Measurements from ENCODE around the gene VEZT.

The VEZT gene

DNA sequence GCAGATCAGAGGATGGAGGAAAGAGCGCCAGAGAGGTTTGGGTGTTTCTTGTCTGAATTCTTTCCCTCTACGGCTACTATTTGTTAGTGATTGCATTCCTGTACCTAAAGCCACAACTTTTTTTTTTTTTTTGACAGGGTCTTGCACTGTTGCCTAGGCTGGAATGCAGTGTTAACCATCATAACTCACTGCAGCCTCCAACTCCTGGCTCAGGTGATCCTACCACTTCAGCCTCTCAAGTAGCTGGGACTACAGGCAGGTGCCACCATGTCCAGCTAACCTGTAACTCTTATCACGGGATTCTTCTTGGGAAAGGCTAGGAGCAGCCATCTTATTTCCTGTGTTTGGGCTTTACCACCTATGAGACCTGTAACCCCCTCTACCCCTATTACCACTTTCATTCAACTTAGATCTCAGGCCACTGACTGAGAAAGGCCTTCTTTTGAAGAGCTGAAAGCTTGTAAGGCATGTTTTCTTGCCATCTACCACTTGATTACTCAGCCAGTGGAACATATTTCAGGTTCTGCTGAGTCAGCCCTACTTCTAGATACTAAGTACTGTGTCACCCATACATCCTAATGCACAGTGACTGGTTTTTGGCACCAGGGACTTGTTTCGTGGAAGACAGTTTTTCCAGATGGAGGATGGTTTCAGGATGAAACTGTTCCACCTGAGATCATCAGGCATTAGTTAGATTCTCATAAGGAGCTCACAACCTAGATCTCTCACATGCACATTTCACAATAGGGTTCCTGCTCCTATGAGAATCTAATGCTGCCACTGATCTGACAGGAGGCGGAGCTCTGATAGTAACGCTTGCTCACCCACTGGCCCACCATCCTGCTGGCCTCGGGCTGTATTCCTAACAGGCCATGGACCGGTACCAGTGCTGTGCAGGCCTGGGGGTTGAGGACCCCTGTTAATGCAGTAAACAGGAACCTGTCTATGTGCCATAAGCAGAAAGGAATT, 6.9 kb downstream of the VEZT start:
- Histone ChIP-seq H2BK5ac (ENCODE audit: low read depth, low read length, poor library complexity) (no peak overlapping the region), H3K14ac (ENCODE audit: low read length) (no peak overlapping the region), H3K27ac (ENCODE audit: low read depth, low read length) (no peak overlapping the region), H3K79me2 (ENCODE audit: control insufficient read depth, insufficient read depth, low read length, poor library complexity) (peaks cover 9% of the 10 kb centered on the region), H4K91ac (ENCODE audit: low read depth, low read length) (no peak overlapping the region), H3K79me1 (ENCODE audit: low read length) (no peaks in the 10 kb centered on the region), H2BK12ac (ENCODE audit: low read length) (no peak overlapping the region), H2AK5ac (ENCODE audit: low read length) (no peak overlapping the region), H3K27me3 (ENCODE audit: insufficient read depth, low read length) (no peaks in the 10 kb centered on the region), H3K4me1 (ENCODE audit: control insufficient read depth in 1 of 2, insufficient read depth in 2 of 2, low read length in 2 of 2) (peaks cover 5% of the 10 kb centered on the region in 2 experiments), H3K4ac (ENCODE audit: low read depth, low read length) (peak overlapping the region; percentile 42), H3K9me3 (ENCODE audit: insufficient read depth, low read depth, low read length) (no peaks in the 10 kb centered on the region), H3K4me2 (ENCODE audit: low read length) (no peak overlapping the region), H3K36me3 (ENCODE audit: control insufficient read depth in 1 of 2, insufficient read depth in 2 of 2, low read length in 2 of 2) (peaks cover 0 to 9% of the 10 kb centered on the region in 2 experiments), H4K12ac (ENCODE audit: low read depth, low read length) (peak overlapping the region; percentile 18), H2BK120ac (ENCODE audit: insufficient read depth, low read length, poor library complexity) (no peak overlapping the region), H3K9ac (ENCODE audit: low read length) (no peak overlapping the region), H3K23ac (ENCODE audit: low read length) (no peak overlapping the region), H3K18ac (ENCODE audit: low read length) (no peak overlapping the region), H3K4me3 (ENCODE audit: low read depth, low read length) (no peak overlapping the region), H2AFZ (ENCODE audit: insufficient read depth, low read length, poor library complexity) (no peak overlapping the region), H4K8ac (ENCODE audit: low read depth, low read length) (no peak overlapping the region)
- DNase-seq, result peak in 1 of 2 donors; percentile 34
- no CpG with 5 or more reads among the region's 8 CpGs for WGBS (ENCODE audit: extremely low coverage, insufficient coverage, insufficient read length)

DNA sequence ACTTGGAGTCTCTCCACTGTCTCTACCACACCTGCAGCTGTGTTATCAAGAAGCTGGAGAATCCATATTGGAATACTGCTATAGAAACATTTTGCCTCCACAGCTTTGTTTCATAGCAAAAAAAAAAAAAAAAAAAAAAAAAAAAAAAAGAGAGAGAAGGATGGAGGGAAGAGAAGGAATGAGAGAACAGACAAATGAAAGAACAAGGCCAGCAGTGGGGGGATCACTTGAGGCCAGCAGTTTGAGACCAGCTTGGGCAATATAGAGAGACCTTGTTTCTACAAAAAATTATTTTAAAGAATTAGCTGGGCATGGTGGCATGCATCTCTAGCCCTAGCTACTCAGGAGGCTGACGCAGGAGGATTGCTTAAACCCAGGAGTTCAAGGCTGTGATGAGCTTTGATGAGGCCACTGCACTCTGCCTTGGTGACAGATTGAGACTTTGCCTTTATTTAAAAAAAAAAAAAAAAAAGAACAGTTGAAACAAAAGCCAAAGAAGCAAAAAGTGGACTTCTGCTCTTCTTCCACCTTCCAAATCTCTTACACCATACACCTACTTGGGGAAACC, 8.1 kb downstream of the VEZT start:
- Histone ChIP-seq H3K79me1 (ENCODE audit: low read length) (no peaks in the 10 kb centered on the region), H3K4ac (ENCODE audit: low read depth, low read length) (no peak overlapping the region), H3K27ac (ENCODE audit: low read depth, low read length) (no peak overlapping the region), H3K18ac (ENCODE audit: low read length) (no peak overlapping the region), H3K4me1 (ENCODE audit: control insufficient read depth in 1 of 2, insufficient read depth in 2 of 2, low read length in 2 of 2) (peaks cover 5% of the 10 kb centered on the region in 2 experiments), H3K27me3 (ENCODE audit: insufficient read depth, low read length) (no peaks in the 10 kb centered on the region), H2BK12ac (ENCODE audit: low read length) (no peak overlapping the region), H4K91ac (ENCODE audit: low read depth, low read length) (no peak overlapping the region), H3K14ac (ENCODE audit: low read length) (no peak overlapping the region), H2AFZ (ENCODE audit: insufficient read depth, low read length, poor library complexity) (no peak overlapping the region), H4K12ac (ENCODE audit: low read depth, low read length) (no peak overlapping the region), H2AK5ac (ENCODE audit: low read length) (no peak overlapping the region), H2BK5ac (ENCODE audit: low read depth, low read length, poor library complexity) (no peak overlapping the region), H3K9ac (ENCODE audit: low read length) (no peak overlapping the region), H3K9me3 (ENCODE audit: insufficient read depth, low read depth, low read length) (no peaks in the 10 kb centered on the region), H3K36me3 (ENCODE audit: control insufficient read depth in 1 of 2, insufficient read depth in 2 of 2, low read length in 2 of 2) (peaks cover 0 to 9% of the 10 kb centered on the region in 2 experiments), H4K8ac (ENCODE audit: low read depth, low read length) (no peak overlapping the region), H2BK120ac (ENCODE audit: insufficient read depth, low read length, poor library complexity) (no peak overlapping the region), H3K4me2 (ENCODE audit: low read length) (no peak overlapping the region), H3K79me2 (ENCODE audit: control insufficient read depth, insufficient read depth, low read length, poor library complexity) (peaks cover 6% of the 10 kb centered on the region), H3K23ac (ENCODE audit: low read length) (no peak overlapping the region), H3K4me3 (ENCODE audit: low read depth, low read length) (no peak overlapping the region)
- no CpG with 5 or more reads among the region's 1 CpG for WGBS (ENCODE audit: extremely low coverage, insufficient coverage, insufficient read length)
- DNase-seq, result no peak

DNA sequence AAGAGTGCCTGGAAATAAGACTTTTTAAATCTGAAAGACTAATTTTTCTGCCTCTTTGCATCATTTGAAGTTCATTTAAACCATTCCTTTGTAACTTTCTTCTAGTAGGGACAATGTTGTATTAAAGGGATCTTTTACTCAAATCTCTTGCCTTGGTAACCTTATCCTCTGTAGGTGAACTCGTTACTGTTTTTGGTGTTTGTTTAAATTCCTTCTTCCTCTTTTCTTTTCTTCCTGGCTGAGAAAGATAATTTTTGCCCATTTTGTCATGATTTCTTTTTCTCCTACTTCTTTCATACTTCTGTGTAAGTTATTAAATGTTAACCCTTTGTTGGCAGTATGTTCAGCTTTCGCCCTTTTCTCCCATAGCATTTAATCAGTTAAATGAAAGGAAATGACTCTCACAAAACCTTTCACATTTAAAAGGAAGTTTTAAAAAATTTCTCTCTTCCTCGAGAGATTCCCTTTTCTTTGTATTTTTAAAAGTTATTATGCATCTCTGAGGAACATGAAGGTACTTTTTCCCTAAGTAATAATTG, 10.3 kb downstream of the VEZT start:
- Histone ChIP-seq H3K4me1 (ENCODE audit: control insufficient read depth in 1 of 2, insufficient read depth in 2 of 2, low read length in 2 of 2) (peaks cover 5% of the 10 kb centered on the region in 2 experiments), H3K14ac (ENCODE audit: low read length) (no peak overlapping the region), H3K27me3 (ENCODE audit: insufficient read depth, low read length) (no peaks in the 10 kb centered on the region), H3K4me3 (ENCODE audit: low read depth, low read length) (no peak overlapping the region), H3K36me3 (ENCODE audit: control insufficient read depth in 1 of 2, insufficient read depth in 2 of 2, low read length in 2 of 2) (peaks cover 0 to 9% of the 10 kb centered on the region in 2 experiments), H4K12ac (ENCODE audit: low read depth, low read length) (no peak overlapping the region), H2BK5ac (ENCODE audit: low read depth, low read length, poor library complexity) (no peak overlapping the region), H3K18ac (ENCODE audit: low read length) (no peak overlapping the region), H2BK12ac (ENCODE audit: low read length) (no peak overlapping the region), H4K8ac (ENCODE audit: low read depth, low read length) (no peak overlapping the region), H3K4me2 (ENCODE audit: low read length) (no peak overlapping the region), H3K23ac (ENCODE audit: low read length) (no peak overlapping the region), H3K9me3 (ENCODE audit: insufficient read depth, low read depth, low read length) (no peaks in the 10 kb centered on the region), H3K79me2 (ENCODE audit: control insufficient read depth, insufficient read depth, low read length, poor library complexity) (peaks cover 5% of the 10 kb centered on the region), H3K9ac (ENCODE audit: low read length) (no peak overlapping the region), H3K79me1 (ENCODE audit: low read length) (no peaks in the 10 kb centered on the region), H3K27ac (ENCODE audit: low read depth, low read length) (no peak overlapping the region), H2AK5ac (ENCODE audit: low read length) (no peak overlapping the region), H2BK120ac (ENCODE audit: insufficient read depth, low read length, poor library complexity) (no peak overlapping the region), H2AFZ (ENCODE audit: insufficient read depth, low read length, poor library complexity) (no peak overlapping the region), H3K4ac (ENCODE audit: low read depth, low read length) (no peak overlapping the region), H4K91ac (ENCODE audit: low read depth, low read length) (no peak overlapping the region)
- DNase-seq, result no peak
- no CpG with 5 or more reads among the region's 3 CpGs for WGBS (ENCODE audit: extremely low coverage, insufficient coverage, insufficient read length)

DNA sequence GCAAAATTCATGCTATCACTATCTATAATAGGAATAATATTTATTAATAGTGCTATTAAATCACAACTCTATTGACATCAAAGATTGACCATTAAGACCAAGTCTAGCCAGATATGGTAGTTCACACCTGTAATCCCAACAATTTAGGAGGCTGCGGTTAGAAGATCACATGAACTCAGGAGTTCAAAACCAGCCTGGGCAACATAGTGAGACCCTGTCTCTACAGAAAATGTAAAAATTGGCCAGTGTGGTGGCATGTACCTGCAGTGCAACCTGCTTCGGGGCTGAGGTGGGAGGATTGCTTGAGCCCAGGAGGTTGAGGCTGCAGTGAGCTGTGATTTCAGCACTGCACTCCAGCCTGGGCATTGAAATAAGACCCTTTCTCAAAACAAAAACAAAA, 11.0 kb downstream of the VEZT start:
- H3K4me2 ChIP-seq (ENCODE audit: low read length), result no peak overlapping the region
- no peak overlapping the region for H2BK5ac ChIP-seq (ENCODE audit: low read depth, low read length, poor library complexity)
- no peak overlapping the region for H4K12ac ChIP-seq (ENCODE audit: low read depth, low read length)
- no peak overlapping the region for H3K23ac ChIP-seq (ENCODE audit: low read length)
- H3K18ac ChIP-seq (ENCODE audit: low read length), result no peak overlapping the region
- H3K9ac ChIP-seq (ENCODE audit: low read length), result no peak overlapping the region
- no peaks in the 10 kb centered on the region for H3K79me1 ChIP-seq (ENCODE audit: low read length)
- no CpG with 5 or more reads among the region's 2 CpGs for WGBS (ENCODE audit: extremely low coverage, insufficient coverage, insufficient read length)
- no peaks in the 10 kb centered on the region for H3K9me3 ChIP-seq (ENCODE audit: insufficient read depth, low read depth, low read length)
- no peak overlapping the region for H3K27ac ChIP-seq (ENCODE audit: low read depth, low read length)
- H3K4ac ChIP-seq (ENCODE audit: low read depth, low read length), result no peak overlapping the region
- H2BK12ac ChIP-seq (ENCODE audit: low read length), result no peak overlapping the region
- peaks cover 5% of the 10 kb centered on the region in 2 experiments for H3K4me1 ChIP-seq (ENCODE audit: control insufficient read depth in 1 of 2, insufficient read depth in 2 of 2, low read length in 2 of 2)
- no peaks in the 10 kb centered on the region for H3K27me3 ChIP-seq (ENCODE audit: insufficient read depth, low read length)
- no peak overlapping the region for H3K14ac ChIP-seq (ENCODE audit: low read length)
- H4K8ac ChIP-seq (ENCODE audit: low read depth, low read length), result no peak overlapping the region
- H2BK120ac ChIP-seq (ENCODE audit: insufficient read depth, low read length, poor library complexity), result no peak overlapping the region
- H3K36me3 ChIP-seq (ENCODE audit: control insufficient read depth in 1 of 2, insufficient read depth in 2 of 2, low read length in 2 of 2), result peaks cover 0 to 9% of the 10 kb centered on the region in 2 experiments
- no peak overlapping the region for H4K91ac ChIP-seq (ENCODE audit: low read depth, low read length)
- no peak overlapping the region for H3K4me3 ChIP-seq (ENCODE audit: low read depth, low read length)
- no peak for DNase-seq
- no peak overlapping the region for H2AFZ ChIP-seq (ENCODE audit: insufficient read depth, low read length, poor library complexity)
- no peak overlapping the region for H2AK5ac ChIP-seq (ENCODE audit: low read length)
- peaks cover 5% of the 10 kb centered on the region for H3K79me2 ChIP-seq (ENCODE audit: control insufficient read depth, insufficient read depth, low read length, poor library complexity)
